Esophagus squamous epithelium (tissue), 4 donors: ENCODE data around the gene CST6.

ENCODE experiments used
- CTCF ChIP-seq, 6 experiments: fragments of 450-650 bp in 4 of 6; fragments of 200-600 bp in 2 of 6; sonication (generic) in 2 of 6; IDR thresholded peaks; one replicate each; pipeline ENCODE4 v1.5.1; 2016 to 2019; ENCODE audit warnings: antibody characterized with exemption in 6 of 6, mild to moderate bottlenecking in 4 of 6, moderate library complexity in 4 of 6
- POLR2A ChIP-seq, 4 donors: fragments of 450-650 bp; IDR thresholded peaks; one replicate each; pipeline ENCODE4 v1.6.1; 2017; ENCODE audit warnings: antibody characterized with exemption in 4 of 4, mild to moderate bottlenecking in 4 of 4, moderate library complexity in 3 of 4

- TF ChIP-seq CTCF (IDR thresholded peaks at IDR 0.05) (no peak), POLR2A (IDR thresholded peaks at IDR 0.05) (no peak)
Measured at GRCh38 chr11:66055021-66055420, 43.2 kb downstream of the CST6 start.
